ENCODE data around the gene RALGPS2. TPM values are rescaled to one million over a fixed set of nuclear protein-coding genes. Genes with fewer than 3 reads are reported as not detected.
"Not testable (repeated sequence)": the region's sequence is repeated elsewhere in the genome, so short reads cannot be mapped to it uniquely, and the experiment has no call there.

Gene RALGPS2
- total RNA-seq, 1 donor from 2014 or later: 24.7 TPM

GRCh38 chr1:178942285-178943198 lies 217.5 kb downstream of the RALGPS2 start:
- no peak for DNase-seq (ENCODE audit: low read depth, low spot score)

- DNase-seq (ENCODE audit: low read depth, low spot score): no peak
Observed at GRCh38 chr1:178944729-178945128, 219.7 kb downstream of the RALGPS2 start.

DNA sequence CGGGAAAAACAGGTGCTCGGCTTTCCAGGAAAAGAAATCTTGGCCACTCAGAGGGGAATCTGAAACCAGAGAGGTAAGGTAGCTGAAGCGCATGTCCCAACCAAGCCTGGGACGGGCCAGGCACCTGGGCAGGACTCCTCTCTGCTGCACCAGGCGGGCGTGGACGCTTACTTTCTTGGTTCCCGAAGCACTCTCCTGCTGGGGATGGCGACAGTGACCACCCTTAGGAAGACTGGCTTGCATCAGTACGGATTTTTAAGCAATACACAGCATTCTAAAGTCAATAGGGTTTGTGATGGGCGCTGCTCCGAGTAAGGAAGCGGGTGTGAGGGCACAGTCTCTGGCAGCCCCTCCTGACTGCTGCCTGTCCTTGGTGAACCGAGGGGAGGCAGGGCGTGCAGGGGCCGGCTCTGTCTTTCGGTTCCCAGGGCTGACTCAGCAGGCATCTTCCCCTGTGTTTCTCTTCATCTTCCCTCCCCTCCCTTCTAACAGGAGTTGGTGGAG lies 220.8 kb downstream of the RALGPS2 start:
- DNase-seq (ENCODE audit: low read depth, low spot score): no peak

GRCh38 chr1:178946416-178946815 lies 221.4 kb downstream of the RALGPS2 start:
- DNase-seq (ENCODE audit: low read depth, low spot score): no peak

DNA sequence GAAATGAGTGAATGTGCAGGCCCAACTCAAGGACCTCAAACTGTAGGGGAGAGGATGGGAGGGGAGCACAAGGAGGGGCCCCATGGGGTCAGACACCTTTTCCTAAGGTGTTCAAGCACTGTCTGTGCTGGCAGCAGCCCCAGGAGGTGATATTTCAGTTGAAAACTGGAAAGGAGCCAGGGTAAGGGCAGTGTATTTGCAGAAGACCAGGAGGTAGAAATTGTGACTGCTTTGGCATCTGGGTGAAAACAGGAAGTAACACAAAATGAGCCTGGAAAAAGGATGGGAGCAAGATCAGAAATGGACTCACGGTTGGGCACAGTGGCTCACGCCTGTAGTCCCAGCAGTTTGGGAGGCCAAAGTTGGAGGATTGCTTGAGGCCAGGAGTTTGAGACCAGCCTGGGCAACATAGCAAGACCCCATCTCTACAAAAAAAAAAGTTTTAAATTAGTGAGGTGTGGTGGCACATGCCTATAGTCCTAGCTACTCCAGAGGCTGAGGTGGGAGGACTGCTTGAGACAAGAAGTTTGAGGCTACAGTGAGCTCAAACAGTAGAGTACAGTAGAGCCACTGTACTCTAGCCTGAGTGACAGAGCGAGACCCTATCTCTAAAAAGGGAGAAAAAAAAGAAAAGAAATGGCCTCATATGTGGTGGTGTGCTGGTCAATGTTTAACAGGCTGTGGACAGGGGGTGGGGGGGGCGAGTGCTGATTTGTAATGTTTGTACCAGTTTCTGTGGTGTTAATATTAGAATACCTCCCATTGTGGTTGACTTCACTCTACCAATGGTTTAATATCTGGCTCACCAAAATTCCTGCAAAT lies 222.0 kb downstream of the RALGPS2 start:
- DNase-seq (ENCODE audit: low read depth, low spot score): no peak

GRCh38 chr1:178947677-178947981 lies 222.6 kb downstream of the RALGPS2 start:
- no peak for DNase-seq (ENCODE audit: low read depth, low spot score)

- DNase-seq (ENCODE audit: low read depth, low spot score): no peak
Observed at GRCh38 chr1:178948676-178949075, 223.6 kb downstream of the RALGPS2 start.

GRCh38 chr1:178949866-178950265 lies 224.8 kb downstream of the RALGPS2 start:
- DNase-seq (ENCODE audit: low read depth, low spot score): not testable (repeated sequence)

DNA sequence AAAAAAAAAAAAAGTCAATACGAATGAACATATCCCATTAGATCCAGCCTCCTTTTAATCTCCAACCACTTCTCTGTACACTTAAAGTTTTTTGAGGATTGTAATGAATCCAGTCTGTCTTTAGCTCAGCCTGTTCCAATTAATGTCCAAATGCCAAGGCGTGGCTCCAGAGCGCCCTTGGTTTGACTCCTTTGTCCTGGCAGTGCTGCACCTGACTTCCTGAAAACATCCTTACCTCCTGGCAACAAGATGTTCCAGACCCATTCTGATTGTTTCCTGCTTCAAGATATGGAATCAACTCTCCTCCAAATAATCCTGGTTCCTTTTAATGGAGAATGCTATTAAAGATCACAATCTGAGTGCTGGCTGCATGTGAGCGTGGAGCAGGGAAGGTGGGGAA lies 226.6 kb downstream of the RALGPS2 start:
- DNase-seq (ENCODE audit: low read depth, low spot score): no peak

DNA sequence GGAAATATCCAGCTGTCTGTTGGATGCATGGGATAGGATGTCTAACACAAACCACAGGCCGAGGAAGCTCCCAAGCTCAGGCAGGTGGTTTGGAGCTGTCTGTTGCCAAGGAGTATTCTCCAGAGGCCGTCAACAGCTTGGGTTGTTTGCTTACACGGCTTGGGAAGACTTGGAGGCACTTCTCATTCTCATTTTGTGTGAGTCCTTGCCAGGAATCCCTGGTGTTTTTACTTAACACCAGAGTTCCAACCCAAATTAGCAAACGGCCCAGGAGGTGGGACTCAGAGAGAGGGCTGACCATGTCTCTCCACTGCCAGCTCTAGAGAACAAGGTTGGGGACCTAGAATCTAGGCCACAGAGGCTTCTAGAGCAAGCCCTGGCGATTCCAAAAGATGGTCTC lies 228.0 kb downstream of the RALGPS2 start:
- DNase-seq (ENCODE audit: low read depth, low spot score): no peak

GRCh38 chr1:178953538-178954324 lies 228.7 kb downstream of the RALGPS2 start:
- DNase-seq (ENCODE audit: low read depth, low spot score): no peak

DNA sequence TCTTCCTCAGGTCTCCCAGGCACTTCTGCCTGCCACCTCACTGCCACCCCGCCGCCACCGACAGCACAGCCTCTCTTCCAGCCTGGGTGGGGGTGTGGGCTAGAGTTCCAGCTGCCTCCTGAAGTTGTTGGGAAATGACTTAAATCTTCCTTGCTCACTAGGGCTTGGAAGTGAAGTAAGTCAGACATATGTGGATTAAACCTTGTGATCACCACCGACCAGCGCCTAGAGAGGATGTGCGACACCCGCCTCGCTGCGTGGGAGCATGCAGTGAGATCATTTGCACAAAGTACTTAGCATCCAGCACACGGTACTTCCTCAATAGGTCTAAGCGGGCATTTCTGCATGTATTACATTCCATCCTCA lies 229.3 kb downstream of the RALGPS2 start:
- no peak for DNase-seq (ENCODE audit: low read depth, low spot score)

- DNase-seq (ENCODE audit: low read depth, low spot score): no peak
Observed at GRCh38 chr1:178954937-178955336, 229.9 kb downstream of the RALGPS2 start.

GRCh38 chr1:178955391-178955954 lies 230.4 kb downstream of the RALGPS2 start:
- DNase-seq (ENCODE audit: low read depth, low spot score): no peak

- no peak for DNase-seq (ENCODE audit: low read depth, low spot score)
Observed at GRCh38 chr1:178958491-178958890, 233.4 kb downstream of the RALGPS2 start.

DNA sequence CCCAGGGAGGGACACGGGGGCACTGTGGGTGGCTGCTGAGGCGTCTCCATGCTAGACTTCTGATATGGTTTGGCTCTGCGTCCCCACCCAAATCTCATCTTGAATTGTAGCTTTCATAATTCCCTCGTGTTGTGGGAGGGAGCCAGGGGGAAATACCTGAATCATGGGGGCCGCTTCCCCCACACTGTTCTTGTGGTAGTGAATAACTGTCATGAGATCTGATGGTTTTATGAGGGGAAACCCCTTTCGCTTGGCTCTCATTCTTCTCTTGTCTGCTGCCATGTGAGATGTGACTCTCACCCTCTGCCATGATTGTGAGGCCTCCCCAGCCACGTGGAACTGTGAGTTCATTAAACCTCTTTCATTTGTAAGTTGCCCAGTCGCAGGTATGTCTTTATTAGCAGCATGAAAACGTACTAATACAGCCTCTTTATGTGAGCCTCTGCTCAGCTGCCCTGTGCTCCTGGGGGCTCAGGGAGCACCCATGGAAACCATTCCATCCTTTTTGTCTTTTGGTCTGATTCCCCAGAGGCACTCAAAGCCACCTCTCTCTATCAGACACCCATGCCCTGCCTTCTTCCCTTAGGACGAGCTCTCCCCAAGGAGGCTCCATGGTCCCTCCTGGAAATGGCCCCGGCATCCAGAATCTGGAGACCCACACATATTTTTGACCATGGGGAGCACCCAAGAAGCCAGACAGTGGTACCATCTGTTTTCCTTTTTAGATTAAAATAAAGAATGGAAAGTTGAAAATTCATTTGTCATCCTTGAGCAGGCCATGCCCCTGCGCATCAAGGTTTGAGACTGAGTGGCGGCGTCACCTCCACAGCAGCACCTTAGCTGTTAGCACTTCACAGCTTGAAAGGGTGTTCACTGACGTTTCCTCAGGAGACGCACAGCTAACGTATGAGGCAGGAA lies 234.8 kb downstream of the RALGPS2 start:
- no peak for DNase-seq (ENCODE audit: low read depth, low spot score)

DNA sequence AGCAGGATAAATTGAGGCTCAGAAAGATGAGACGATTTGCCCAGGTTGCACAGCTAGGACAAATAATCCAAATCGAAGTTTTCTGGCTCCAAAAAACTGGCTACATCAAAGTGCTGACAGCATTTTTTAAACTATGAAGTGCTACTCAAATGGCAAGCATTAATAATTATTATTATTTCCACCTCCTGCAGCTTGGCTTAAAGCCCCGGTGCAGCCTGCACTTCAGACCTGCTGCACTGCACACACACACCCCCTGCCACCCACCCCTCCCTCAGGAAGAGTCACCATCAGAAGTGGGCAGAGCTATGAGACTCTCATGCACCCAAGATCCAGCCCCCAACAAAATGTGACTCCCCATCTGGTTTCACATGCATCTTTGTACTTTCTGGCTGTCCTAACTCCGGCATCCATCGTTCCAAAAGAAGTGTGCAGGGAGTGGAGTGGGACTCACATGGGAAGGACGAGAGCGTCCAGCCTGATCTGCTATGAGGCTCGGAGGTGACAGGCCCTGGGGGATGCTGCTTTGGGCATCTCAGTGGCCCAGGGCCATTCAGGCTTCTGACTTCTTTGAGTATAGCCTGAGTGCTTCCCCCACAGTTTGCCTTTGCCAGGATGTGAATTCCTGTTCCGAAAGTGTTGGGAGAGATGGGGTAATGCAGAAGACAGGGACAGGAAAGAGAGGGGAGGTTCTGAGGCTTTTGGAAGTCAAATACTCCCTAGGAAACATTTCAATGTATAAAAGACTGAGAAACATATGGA lies 235.6 kb downstream of the RALGPS2 start:
- DNase-seq (ENCODE audit: low read depth, low spot score): no peak

- no peak for DNase-seq (ENCODE audit: low read depth, low spot score)
Observed at GRCh38 chr1:178961331-178961730, 236.3 kb downstream of the RALGPS2 start.

- DNase-seq (ENCODE audit: low read depth, low spot score): no peak
Observed at GRCh38 chr1:178961868-178962267, 236.8 kb downstream of the RALGPS2 start.

Measured in pulmonary artery endothelial cell (primary cell).